ENCODE data around the gene SH3BP2. TPM values are rescaled to one million over a fixed set of nuclear protein-coding genes. Genes with fewer than 3 reads are reported as not detected.

The SH3BP2 gene
- polyA plus RNA-seq, 1 donor (not counting 4 experiments of a cell fraction or from before 2014, with no cell fraction given): 11.2 TPM

DNA sequence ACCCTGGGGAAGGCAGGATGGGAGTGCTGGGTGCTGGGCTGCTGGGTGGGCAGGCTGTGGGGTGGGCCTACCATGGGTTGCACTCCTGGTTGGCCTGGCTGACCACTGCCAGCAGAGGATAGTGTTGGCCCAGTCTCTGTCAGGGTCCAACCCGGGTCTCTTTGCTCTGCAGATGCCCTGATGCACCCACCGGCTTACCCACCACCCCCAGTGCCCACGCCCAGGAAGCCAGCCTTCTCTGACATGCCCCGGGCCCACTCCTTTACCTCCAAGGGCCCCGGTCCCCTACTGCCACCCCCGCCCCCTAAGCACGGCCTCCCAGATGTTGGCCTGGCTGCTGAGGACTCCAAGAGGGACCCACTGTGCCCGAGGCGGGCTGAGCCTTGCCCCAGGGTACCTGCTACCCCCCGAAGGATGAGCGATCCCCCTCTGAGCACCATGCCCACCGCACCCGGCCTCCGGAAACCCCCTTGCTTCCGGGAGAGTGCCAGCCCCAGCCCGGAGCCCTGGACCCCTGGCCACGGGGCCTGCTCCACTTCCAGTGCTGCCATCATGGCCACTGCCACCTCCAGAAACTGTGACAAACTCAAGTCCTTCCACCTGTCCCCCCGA is 36.5 kb downstream of the SH3BP2 start:
- H3K9ac ChIP-seq (ENCODE audit: control insufficient read depth, extremely low read depth, insufficient read depth, low read length): no peak overlapping the region
- H3K79me2 ChIP-seq (ENCODE audit: control insufficient read depth, insufficient read depth, low read length): no peaks in the 10 kb centered on the region
- TF ChIP-seq, protein P1, sequence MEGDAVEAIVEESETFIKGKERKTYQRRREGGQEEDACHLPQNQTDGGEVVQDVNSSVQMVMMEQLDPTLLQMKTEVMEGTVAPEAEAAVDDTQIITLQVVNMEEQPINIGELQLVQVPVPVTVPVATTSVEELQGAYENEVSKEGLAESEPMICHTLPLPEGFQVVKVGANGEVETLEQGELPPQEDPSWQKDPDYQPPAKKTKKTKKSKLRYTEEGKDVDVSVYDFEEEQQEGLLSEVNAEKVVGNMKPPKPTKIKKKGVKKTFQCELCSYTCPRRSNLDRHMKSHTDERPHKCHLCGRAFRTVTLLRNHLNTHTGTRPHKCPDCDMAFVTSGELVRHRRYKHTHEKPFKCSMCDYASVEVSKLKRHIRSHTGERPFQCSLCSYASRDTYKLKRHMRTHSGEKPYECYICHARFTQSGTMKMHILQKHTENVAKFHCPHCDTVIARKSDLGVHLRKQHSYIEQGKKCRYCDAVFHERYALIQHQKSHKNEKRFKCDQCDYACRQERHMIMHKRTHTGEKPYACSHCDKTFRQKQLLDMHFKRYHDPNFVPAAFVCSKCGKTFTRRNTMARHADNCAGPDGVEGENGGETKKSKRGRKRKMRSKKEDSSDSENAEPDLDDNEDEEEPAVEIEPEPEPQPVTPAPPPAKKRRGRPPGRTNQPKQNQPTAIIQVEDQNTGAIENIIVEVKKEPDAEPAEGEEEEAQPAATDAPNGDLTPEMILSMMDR (optimal IDR thresholded peaks at IDR 0.05 in 1 of 3, IDR thresholded peaks at IDR 0.05 in 1 of 3, conservative IDR thresholded peaks at IDR 0.05 in 1 of 3; ENCODE audit: extremely low read depth in 1 of 3, insufficient read depth in 2 of 3, low read length in 3 of 3): no peak
- no peak for TF ChIP-seq EZH2 (IDR thresholded peaks at IDR 0.05; ENCODE audit: low read length)
- H4K20me1 ChIP-seq (ENCODE audit: control insufficient read depth, extremely low read depth, insufficient read depth, low read length): no peaks in the 10 kb centered on the region
- H3K4me2 ChIP-seq (ENCODE audit: control insufficient read depth, extremely low read depth, insufficient read depth, low read depth, low read length): no peak overlapping the region
- no peaks in the 10 kb centered on the region for H3K4me1 ChIP-seq (ENCODE audit: control insufficient read depth, extremely low read depth, insufficient read depth, low read length)
- peaks cover 3 to 27% of the 10 kb centered on the region in 2 experiments for H3K36me3 ChIP-seq (ENCODE audit: control insufficient read depth in 2 of 2, extremely low read depth in 1 of 2, insufficient read depth in 2 of 2, low read length in 2 of 2)
- H3K9me1 ChIP-seq (ENCODE audit: control insufficient read depth, extremely low read depth, insufficient read depth, low read length): no peaks in the 10 kb centered on the region
- dilution Hi-C loops (cut with MboI; ENCODE audit: extremely low pct_ligation_motif_present, low sequenced_read_pairs): no loop called here
- H2AFZ ChIP-seq (ENCODE audit: control insufficient read depth, low read length): no peak overlapping the region
- no peak overlapping the region for H3K4me3 ChIP-seq (ENCODE audit: control insufficient read depth in 2 of 3, extremely low read depth in 1 of 3, insufficient read depth in 2 of 3, low read depth in 1 of 3, low read length in 3 of 3)
- no peak overlapping the region for H3K27ac ChIP-seq (ENCODE audit: control insufficient read depth, insufficient read depth, low read length)
- no peak for DNase-seq (ENCODE audit: low read depth, low spot score)
- no peak for FAIRE-seq
- H3K27me3 ChIP-seq (ENCODE audit: control insufficient read depth, extremely low read depth, insufficient read depth, low read length): no peaks in the 10 kb centered on the region
- H3K9me3 ChIP-seq (ENCODE audit: control insufficient read depth, low read depth, low read length): no peaks in the 10 kb centered on the region

DNA sequence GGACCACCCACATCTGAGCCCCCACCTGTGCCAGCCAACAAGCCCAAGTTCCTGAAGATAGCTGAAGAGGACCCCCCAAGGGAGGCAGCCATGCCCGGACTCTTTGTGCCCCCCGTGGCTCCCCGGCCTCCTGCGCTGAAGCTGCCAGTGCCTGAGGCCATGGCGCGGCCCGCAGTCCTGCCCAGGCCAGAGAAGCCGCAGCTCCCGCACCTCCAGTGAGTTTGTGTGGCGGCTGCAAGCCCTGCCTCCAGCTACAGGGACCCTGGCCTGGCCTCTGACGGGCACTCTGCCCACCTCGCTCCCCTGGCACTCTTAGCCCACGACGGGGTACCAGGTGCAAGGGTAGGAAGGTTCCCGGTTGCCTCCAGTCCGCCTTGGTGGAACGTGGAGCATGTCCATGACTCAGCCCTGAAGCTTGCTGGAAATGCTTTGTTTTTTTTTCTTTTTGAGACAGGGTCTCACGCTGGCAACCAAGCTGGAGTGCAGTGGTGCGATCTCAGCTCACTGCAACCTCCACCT is 37.1 kb downstream of the SH3BP2 start:
- Histone ChIP-seq H3K4me1 (ENCODE audit: control insufficient read depth, extremely low read depth, insufficient read depth, low read length) (no peaks in the 10 kb centered on the region), H3K27me3 (ENCODE audit: control insufficient read depth, extremely low read depth, insufficient read depth, low read length) (no peaks in the 10 kb centered on the region), H3K27ac (ENCODE audit: control insufficient read depth, insufficient read depth, low read length) (no peak overlapping the region), H3K4me2 (ENCODE audit: control insufficient read depth, extremely low read depth, insufficient read depth, low read depth, low read length) (no peak overlapping the region), H3K36me3 (ENCODE audit: control insufficient read depth in 2 of 2, extremely low read depth in 1 of 2, insufficient read depth in 2 of 2, low read length in 2 of 2) (peaks cover 3 to 25% of the 10 kb centered on the region in 2 experiments), H3K79me2 (ENCODE audit: control insufficient read depth, insufficient read depth, low read length) (no peaks in the 10 kb centered on the region), H3K4me3 (ENCODE audit: control insufficient read depth in 2 of 3, extremely low read depth in 1 of 3, insufficient read depth in 2 of 3, low read depth in 1 of 3, low read length in 3 of 3) (no peak overlapping the region), H2AFZ (ENCODE audit: control insufficient read depth, low read length) (no peak overlapping the region), H4K20me1 (ENCODE audit: control insufficient read depth, extremely low read depth, insufficient read depth, low read length) (no peaks in the 10 kb centered on the region), H3K9ac (ENCODE audit: control insufficient read depth, extremely low read depth, insufficient read depth, low read length) (no peak overlapping the region), H3K9me1 (ENCODE audit: control insufficient read depth, extremely low read depth, insufficient read depth, low read length) (no peaks in the 10 kb centered on the region), H3K9me3 (ENCODE audit: control insufficient read depth, low read depth, low read length) (no peaks in the 10 kb centered on the region)
- DNase-seq (ENCODE audit: low read depth, low spot score) (no peak), FAIRE-seq (no peak)
- dilution Hi-C loops (cut with MboI; ENCODE audit: extremely low pct_ligation_motif_present, low sequenced_read_pairs): no loop called here
- TF ChIP-seq, protein P1 (optimal IDR thresholded peaks at IDR 0.05 in 1 of 3, IDR thresholded peaks at IDR 0.05 in 1 of 3, conservative IDR thresholded peaks at IDR 0.05 in 1 of 3; ENCODE audit: extremely low read depth in 1 of 3, insufficient read depth in 2 of 3, low read length in 3 of 3): no peak
- TF ChIP-seq EZH2 (IDR thresholded peaks at IDR 0.05; ENCODE audit: low read length): no peak

Data from keratinocyte (primary cell).